WTC11 (cell line): ENCODE results near the gene HOXB6. TPM values are rescaled to one million over a fixed set of nuclear protein-coding genes. Genes with fewer than 3 reads are reported as not detected.

ENCODE experiments used
- ATAC-seq: fragments of 200-7000 bp; cut with Tn5 transposase; 2 replicates; pipeline ENCODE4 v1.10.0; 2021; ENCODE audit warnings: mild to moderate bottlenecking, moderate library complexity
- CTCF ChIA-PET: fragments of 300-600 bp; sonication (Branson Sonifier 250); formaldehyde crosslinking; loops from one replicate; lab custom pipeline; 2021; ENCODE audit warnings: antibody characterized with exemption; lab: Charles Lee
- POLR2A ChIA-PET: fragments of 350-600 bp; sonication (Branson Sonifier 250); formaldehyde crosslinking; loops from one replicate; lab custom pipeline; 2021; ENCODE audit warnings: antibody characterized with exemption; lab: Charles Lee
- DNase-seq: peaks from one replicate; pipeline ENCODE4 v3.0.0; 2021; ENCODE audit warnings: low spot score
- H3K27ac Mint-ChIP-seq: 2 replicates; pipeline ENCODE4 v1.8.0; 2021; ENCODE audit warnings: mixed read lengths
- H3K27me3 Mint-ChIP-seq: 2 replicates; pipeline ENCODE4 v1.8.0; 2021; ENCODE audit warnings: low read depth, mild to moderate bottlenecking, moderate library complexity, mixed read lengths
- H3K36me3 Mint-ChIP-seq: 2 replicates; pipeline ENCODE4 v1.8.0; 2021; ENCODE audit warnings: mixed read lengths
- H3K4me1 Mint-ChIP-seq: 2 replicates; pipeline ENCODE4 v1.8.0; 2022; ENCODE audit warnings: mixed read lengths
- H3K4me3 Mint-ChIP-seq: 2 replicates; pipeline ENCODE4 v1.8.0; 2021; ENCODE audit warnings: mild to moderate bottlenecking, moderate library complexity, mixed read lengths
- H3K9me3 Mint-ChIP-seq: 2 replicates; pipeline ENCODE4 v1.8.0; 2021; ENCODE audit warnings: mixed read lengths
- CREM ChIP-seq: sonication (generic); formaldehyde crosslinking; IDR thresholded peaks from 2 replicates; pipeline ENCODE4 v1.8.1; 2022; ENCODE audit warnings: mild to moderate bottlenecking, missing genetic modification reagents, moderate library complexity
- E2F1 ChIP-seq: sonication (generic); formaldehyde crosslinking; IDR thresholded peaks from 2 replicates; pipeline ENCODE4 v1.8.0; 2022; ENCODE audit warnings: mild to moderate bottlenecking, missing genetic modification reagents
- ELF4 ChIP-seq: sonication (generic); formaldehyde crosslinking; IDR thresholded peaks from 2 replicates; pipeline ENCODE4 v1.8.1; 2022; ENCODE audit warnings: low read depth, mild to moderate bottlenecking, moderate library complexity, missing genetic modification reagents
- ESRRA ChIP-seq: sonication (generic); formaldehyde crosslinking; IDR thresholded peaks from 2 replicates; pipeline ENCODE4 v1.8.1; 2022; ENCODE audit warnings: mild to moderate bottlenecking, missing genetic modification reagents, borderline replicate concordance
- GTF2I ChIP-seq: fragments of 250-450 bp; sonication (Bioruptor Pico); conservative IDR thresholded peaks from 2 replicates; pipeline ENCODE4 v1.4.0; 2021; ENCODE audit warnings: mild to moderate bottlenecking
- IRF1 ChIP-seq: sonication (generic); formaldehyde crosslinking; IDR thresholded peaks from 2 replicates; pipeline ENCODE4 v1.8.0; 2023; ENCODE audit warnings: missing genetic modification reagents
- JUN ChIP-seq: sonication (generic); formaldehyde crosslinking; IDR thresholded peaks from 2 replicates; pipeline ENCODE4 v1.8.0; 2023; ENCODE audit warnings: mild to moderate bottlenecking, missing genetic modification reagents
- NR2C2 ChIP-seq: sonication (generic); formaldehyde crosslinking; IDR thresholded peaks from 2 replicates; pipeline ENCODE4 v1.8.0; 2022; ENCODE audit warnings: mild to moderate bottlenecking, missing genetic modification reagents
- NR3C1 ChIP-seq: sonication (generic); formaldehyde crosslinking; conservative IDR thresholded peaks from 2 replicates; pipeline ENCODE4 v1.8.1; 2023; ENCODE audit warnings: low read depth, mild to moderate bottlenecking, missing genetic modification reagents
- OVOL2 ChIP-seq: fragments of 250-450 bp; sonication (Bioruptor Pico); IDR thresholded peaks from 2 replicates; pipeline ENCODE4 v1.9.0; 2021; ENCODE audit warnings: mild to moderate bottlenecking, borderline replicate concordance
- RORB ChIP-seq: fragments of 250-450 bp; sonication (Bioruptor Pico); IDR thresholded peaks from 2 replicates; pipeline ENCODE4 v1.9.0; 2021; ENCODE audit warnings: mild to moderate bottlenecking
- TCF7 ChIP-seq: sonication (generic); formaldehyde crosslinking; IDR thresholded peaks from 2 replicates; pipeline ENCODE4 v1.8.0; 2022; ENCODE audit warnings: mild to moderate bottlenecking, low read depth, missing genetic modification reagents, moderate library complexity
- ZNF121 ChIP-seq: sonication (generic); formaldehyde crosslinking; IDR thresholded peaks from 2 replicates; pipeline ENCODE4 v1.8.0; 2023; ENCODE audit warnings: missing genetic modification reagents
- ZNF317 ChIP-seq: sonication (generic); formaldehyde crosslinking; IDR thresholded peaks from 2 replicates; pipeline ENCODE4 v1.8.1; 2023; ENCODE audit warnings: low read depth, mild to moderate bottlenecking, moderate library complexity, missing genetic modification reagents, borderline replicate concordance
- ZNF416 ChIP-seq: fragments of 250-450 bp; sonication (Bioruptor Pico); IDR thresholded peaks from 2 replicates; pipeline ENCODE4 v1.9.0; 2021; ENCODE audit warnings: mild to moderate bottlenecking, inconsistent platforms
- ZNF532 ChIP-seq: fragments of 250-450 bp; sonication (Bioruptor Pico); IDR thresholded peaks from 2 replicates; pipeline ENCODE4 v1.9.0; 2021; ENCODE audit warnings: mild to moderate bottlenecking, borderline replicate concordance
- total RNA-seq: library from RNA; stranded (reverse); gene quantifications from 3 replicates; pipeline ENCODE4 v1.2.3, GENCODE V29; 2021
- TF ChIP-seq, protein P1 (sequence below): sonication (generic); formaldehyde crosslinking; IDR thresholded peaks from 2 replicates; pipeline ENCODE4 v1.8.1; 2022; ENCODE audit warnings: low read depth, missing genetic modification reagents, borderline replicate concordance
- TF ChIP-seq, protein P2 (sequence below): sonication (generic); formaldehyde crosslinking; IDR thresholded peaks from 2 replicates; pipeline ENCODE4 v1.8.1; 2022; ENCODE audit warnings: missing genetic modification reagents, borderline replicate concordance
- TF ChIP-seq, protein P3 (sequence below): sonication (generic); formaldehyde crosslinking; IDR thresholded peaks from 2 replicates; pipeline ENCODE4 v1.8.1; 2022; ENCODE audit warnings: low read depth, mild to moderate bottlenecking, moderate library complexity, missing genetic modification reagents, borderline replicate concordance

HOXB6 gene
- total RNA-seq, 1 experiment from 2014 or later = not detected

DNA sequence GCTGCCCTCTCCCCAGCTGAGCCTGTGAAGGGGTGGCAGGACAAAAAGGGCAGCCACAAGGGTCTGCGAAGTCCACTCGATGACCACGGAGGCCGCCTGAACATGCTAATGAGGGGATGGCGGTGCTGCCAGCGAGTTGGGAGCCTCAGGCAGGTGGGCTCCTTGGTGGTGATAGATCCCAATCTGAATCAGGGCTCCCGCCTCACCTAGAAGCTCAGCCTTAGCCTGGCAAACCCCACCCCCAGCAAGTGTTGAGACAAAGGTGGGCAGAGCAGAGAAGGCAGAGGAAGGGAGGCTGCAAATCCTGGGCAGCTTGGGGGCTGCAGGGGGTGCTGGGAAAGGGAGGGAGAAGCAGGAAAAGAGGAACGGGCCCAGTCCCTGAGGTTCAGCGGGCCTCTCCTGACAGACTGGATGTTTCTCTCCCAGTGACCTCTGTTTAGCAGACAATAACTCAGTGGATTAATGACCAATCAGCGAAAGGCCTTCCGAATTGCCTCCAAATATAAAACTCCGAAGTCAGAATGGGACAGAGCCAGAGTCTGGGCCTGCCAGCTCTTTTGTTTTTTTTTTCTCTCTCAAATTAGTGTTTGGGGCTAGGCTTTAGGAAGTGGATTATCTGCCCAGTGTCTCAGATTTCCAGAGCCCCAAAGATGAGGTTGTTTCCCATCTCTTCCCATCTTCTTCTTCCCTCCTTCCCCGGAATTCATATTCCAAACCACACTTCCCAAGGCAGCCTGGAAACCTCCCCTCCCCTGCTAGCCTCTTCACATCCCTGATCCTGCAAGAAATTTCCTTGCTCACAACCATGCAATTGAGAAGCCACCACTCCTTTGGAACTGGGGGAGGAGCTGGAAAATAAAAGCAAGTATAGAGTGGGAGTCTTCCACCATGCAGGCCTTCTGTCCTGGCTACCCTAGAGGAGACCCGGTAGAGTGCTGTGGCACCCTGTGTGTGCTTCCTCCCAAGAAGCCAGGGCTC lies 44.7 kb downstream of the HOXB6 start (continued):
- TF ChIP-seq NR3C1 (CRISPR knock-in tag) (no peak), OVOL2 (CRISPR knock-in tag) (no peak), IRF1 (CRISPR knock-in tag) (no peak), CREM (no peak), ZNF317 (CRISPR knock-in tag) (no peak)

- Mint-ChIP-seq H3K4me1 (peaks cover 35% of the 10 kb centered on the region), H3K9me3 (no peaks in the 10 kb centered on the region), H3K27me3 (peaks cover 98% of the 10 kb centered on the region; the same call in 1 of the 2 replicates), H3K27ac (no peak overlapping the region), H3K36me3 (no peaks in the 10 kb centered on the region), H3K4me3 (no peak overlapping the region)
- ChIA-PET CTCF (interaction anchor here (0.8 to 1.9 kb wide), 4 partner anchors 9 to 534 kb away, joined by 3 to 7 read pairs (median 4); no protein-coding TSS in a partner anchor), POLR2A (no interaction called here)
- no peak for ATAC-seq
- no peak for DNase-seq
- TF ChIP-seq, protein P1, sequence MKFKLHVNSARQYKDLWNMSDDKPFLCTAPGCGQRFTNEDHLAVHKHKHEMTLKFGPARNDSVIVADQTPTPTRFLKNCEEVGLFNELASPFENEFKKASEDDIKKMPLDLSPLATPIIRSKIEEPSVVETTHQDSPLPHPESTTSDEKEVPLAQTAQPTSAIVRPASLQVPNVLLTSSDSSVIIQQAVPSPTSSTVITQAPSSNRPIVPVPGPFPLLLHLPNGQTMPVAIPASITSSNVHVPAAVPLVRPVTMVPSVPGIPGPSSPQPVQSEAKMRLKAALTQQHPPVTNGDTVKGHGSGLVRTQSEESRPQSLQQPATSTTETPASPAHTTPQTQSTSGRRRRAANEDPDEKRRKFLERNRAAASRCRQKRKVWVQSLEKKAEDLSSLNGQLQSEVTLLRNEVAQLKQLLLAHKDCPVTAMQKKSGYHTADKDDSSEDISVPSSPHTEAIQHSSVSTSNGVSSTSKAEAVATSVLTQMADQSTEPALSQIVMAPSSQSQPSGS = no peak
- no peak for TF ChIP-seq E2F1 (CRISPR knock-in tag)
- TF ChIP-seq JUN (CRISPR knock-in tag) = no peak
- TF ChIP-seq ELF4 (CRISPR knock-in tag) = no peak
- TF ChIP-seq, protein P2, sequence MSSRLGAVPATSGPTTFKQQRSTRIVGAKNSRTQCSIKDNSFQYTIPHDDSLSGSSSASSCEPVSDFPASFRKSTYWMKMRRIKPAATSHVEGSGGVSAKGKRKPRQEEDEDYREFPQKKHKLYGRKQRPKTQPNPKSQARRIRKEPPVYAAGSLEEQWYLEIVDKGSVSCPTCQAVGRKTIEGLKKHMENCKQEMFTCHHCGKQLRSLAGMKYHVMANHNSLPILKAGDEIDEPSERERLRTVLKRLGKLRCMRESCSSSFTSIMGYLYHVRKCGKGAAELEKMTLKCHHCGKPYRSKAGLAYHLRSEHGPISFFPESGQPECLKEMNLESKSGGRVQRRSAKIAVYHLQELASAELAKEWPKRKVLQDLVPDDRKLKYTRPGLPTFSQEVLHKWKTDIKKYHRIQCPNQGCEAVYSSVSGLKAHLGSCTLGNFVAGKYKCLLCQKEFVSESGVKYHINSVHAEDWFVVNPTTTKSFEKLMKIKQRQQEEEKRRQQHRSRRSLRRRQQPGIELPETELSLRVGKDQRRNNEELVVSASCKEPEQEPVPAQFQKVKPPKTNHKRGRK (CRISPR knock-in tag) = no peak
- no peak for TF ChIP-seq RORB
- no peak for TF ChIP-seq TCF7
- no peak for TF ChIP-seq GTF2I (CRISPR knock-in tag)
- no peak for TF ChIP-seq ESRRA (CRISPR knock-in tag)
- TF ChIP-seq ZNF121 (CRISPR knock-in tag) = no peak
These were observed 45.5 kb downstream of the HOXB6 start for GRCh38 chr17:48559122-48559839.

DNA sequence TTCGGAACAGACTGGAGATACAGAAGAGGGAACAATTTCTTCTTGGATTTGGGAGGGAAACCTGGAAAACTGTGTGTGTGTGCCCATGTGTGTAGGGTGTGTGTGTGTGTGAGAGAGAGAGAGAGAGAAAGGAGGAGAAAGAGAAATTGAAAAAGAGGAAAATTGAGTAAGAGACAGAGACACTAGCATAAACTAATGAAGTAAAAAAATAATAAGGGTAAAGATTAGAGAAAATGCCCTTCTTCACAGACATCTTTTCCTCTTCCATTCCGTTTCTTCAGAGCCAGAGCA lies 46.0 kb downstream of the HOXB6 start:
- H3K9me3 Mint-ChIP-seq = no peaks in the 10 kb centered on the region
- no peak overlapping the region for H3K27ac Mint-ChIP-seq
- ChIA-PET POLR2A (no interaction called here), CTCF (interaction anchor here (0.8 to 1.9 kb wide), 2 partner anchors 57 to 78 kb away, joined by 3 to 7 read pairs; no protein-coding TSS in a partner anchor)
- peaks cover 100% of the 10 kb centered on the region; the same call in 1 of the 2 replicates for H3K27me3 Mint-ChIP-seq
- ATAC-seq (no peak), DNase-seq (no peak)
- H3K4me1 Mint-ChIP-seq = peaks cover 35% of the 10 kb centered on the region
- H3K36me3 Mint-ChIP-seq = no peaks in the 10 kb centered on the region
- no peak overlapping the region for H3K4me3 Mint-ChIP-seq
- TF ChIP-seq NR2C2 = no peak
- TF ChIP-seq ZNF532 (CRISPR knock-in tag) = no peak
- TF ChIP-seq, protein P3, sequence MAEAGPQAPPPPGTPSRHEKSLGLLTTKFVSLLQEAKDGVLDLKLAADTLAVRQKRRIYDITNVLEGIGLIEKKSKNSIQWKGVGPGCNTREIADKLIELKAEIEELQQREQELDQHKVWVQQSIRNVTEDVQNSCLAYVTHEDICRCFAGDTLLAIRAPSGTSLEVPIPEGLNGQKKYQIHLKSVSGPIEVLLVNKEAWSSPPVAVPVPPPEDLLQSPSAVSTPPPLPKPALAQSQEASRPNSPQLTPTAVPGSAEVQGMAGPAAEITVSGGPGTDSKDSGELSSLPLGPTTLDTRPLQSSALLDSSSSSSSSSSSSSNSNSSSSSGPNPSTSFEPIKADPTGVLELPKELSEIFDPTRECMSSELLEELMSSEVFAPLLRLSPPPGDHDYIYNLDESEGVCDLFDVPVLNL = no peak
- TF ChIP-seq, protein P1 = no peak
- no peak for TF ChIP-seq ZNF416 (CRISPR knock-in tag)
